GM12864 (cell line): ENCODE results near the gene CDH4.

Source experiments
- DNase-seq: peaks from one replicate; pipeline ENCODE4 v3.0.0-alpha.2; 2011; ENCODE audit warnings: low read depth
- H3K4me3 ChIP-seq: 2 replicates; pipeline ENCODE4 v1.5.1; 2011; ENCODE audit warnings: mild to moderate bottlenecking, low read depth, low read length, control low read depth
- CTCF ChIP-seq: IDR thresholded peaks from 2 replicates; pipeline ENCODE4 v1.5.1; 2011; ENCODE audit warnings: low read depth, mild to moderate bottlenecking, moderate library complexity, low read length, control low read depth, inconsistent platforms; ENCODE audit errors: missing control alignments

CDH4 gene

DNA sequence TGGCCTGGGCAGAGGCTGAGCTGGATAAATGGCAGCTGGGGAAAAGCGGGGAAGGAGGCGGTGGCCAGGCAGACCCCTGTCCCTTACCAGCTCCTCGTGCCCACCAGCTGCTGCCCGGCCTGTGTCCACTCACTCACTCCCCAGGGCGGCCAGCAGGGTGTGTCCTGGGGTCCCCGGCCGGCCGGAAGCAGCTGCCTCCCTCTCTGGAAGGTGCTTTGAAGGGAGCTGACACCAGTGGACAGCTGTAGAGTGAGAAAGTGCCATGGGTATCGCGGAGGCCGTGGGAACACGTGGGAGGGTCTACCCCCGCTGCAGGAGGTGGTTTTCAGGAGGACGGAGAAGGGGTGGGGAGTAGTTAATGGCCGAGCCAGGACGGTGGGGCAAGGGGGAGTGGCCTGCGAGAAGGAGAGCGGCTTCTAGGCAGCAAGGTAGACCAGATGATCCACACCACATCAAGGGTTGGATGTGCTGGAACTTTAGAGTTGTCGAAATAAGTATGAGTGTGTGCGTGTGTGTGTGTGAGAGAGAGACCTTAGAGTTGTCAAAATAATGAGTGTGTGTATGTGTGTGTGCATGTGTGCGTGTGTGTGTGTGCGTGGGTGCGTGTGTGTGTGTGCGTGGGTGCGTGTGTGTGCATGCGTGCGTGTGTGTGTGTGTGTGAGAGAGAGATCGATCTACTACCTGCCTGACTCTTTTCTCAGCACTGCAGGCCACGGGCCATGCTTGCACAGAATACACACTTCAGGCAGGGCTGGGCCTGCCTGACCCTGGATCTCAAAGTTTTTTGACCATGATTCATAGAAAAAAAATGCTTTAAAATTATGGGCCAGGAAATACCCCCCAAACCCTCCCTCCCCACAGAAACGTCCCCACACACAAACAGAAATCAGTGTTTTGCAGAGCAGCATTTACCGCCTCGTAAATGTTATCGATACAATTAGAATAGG lies 43.9 kb downstream of the CDH4 start:
- DNase-seq = no peak

DNA sequence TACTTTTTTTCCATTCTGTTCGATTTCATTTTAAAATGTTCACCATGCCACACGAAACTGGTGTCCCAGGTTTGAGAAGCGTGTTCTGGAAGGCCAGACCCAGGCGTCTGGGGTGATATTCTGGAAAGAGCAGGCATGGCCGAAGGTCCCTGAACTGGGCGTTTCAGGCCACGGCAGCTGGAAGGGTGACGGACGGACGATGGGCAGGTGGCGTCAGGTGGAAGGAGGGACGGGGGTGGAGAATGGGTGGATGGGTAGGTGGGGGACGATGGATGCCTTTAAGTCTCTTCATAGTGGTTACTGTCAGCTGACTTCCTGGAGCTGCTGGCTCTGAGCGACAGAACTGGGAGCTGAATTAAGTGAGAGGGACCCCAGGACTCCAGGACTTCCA lies 44.6 kb downstream of the CDH4 start:
- H3K4me3 ChIP-seq = no peak overlapping the region
- no peak for DNase-seq
- no peak for TF ChIP-seq CTCF

More for the DNA sequence above, 43.9 kb downstream of the CDH4 start:
- TF ChIP-seq CTCF = no peak
- no peak overlapping the region for H3K4me3 ChIP-seq

DNA sequence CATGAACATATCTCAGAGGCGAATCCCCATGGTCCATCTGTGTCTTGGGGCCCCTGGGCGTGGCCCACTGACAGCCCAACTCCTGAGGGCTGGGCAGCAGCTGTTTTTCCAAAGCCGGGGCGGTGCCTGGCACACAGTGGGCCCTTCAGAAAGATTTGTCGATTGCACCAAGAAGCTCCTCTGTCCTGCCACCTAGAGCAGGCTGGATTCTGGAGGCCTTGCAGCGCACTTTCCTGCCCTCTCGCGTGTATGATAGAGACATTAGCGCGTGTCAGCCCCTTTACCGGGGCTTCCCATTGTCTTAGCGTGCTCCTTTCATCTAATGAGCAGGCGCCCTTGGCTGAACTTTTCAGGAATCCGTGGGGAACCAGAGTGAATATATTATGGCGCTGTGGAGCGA lies 45.4 kb downstream of the CDH4 start:
- TF ChIP-seq CTCF = no peak
- no peak for DNase-seq
- H3K4me3 ChIP-seq = no peak overlapping the region

- no peak for DNase-seq
- TF ChIP-seq CTCF = no peak
- H3K4me3 ChIP-seq = no peak overlapping the region
These were observed 45.9 kb downstream of the CDH4 start for GRCh38 chr20:61297986-61298385.

DNA sequence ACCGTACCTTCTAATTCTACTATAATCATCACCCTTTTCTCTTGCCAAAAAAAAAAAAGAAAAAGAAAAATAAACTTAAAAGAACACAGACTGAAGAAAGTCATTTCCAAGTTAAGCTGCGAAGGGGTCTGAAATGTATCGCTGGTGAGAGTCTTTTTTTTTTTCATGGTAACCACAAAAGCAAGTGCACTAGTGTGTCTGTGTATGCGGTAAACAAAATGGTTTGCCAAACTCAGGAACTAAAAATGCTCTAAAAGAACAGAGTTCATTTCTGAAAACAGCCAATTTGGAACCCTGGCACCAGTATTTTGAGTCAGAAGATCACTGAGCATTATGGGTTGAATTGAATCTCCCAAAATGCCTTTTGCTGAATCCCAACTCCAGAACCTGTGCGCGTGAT lies 46.6 kb downstream of the CDH4 start:
- no peak for DNase-seq
- no peak overlapping the region for H3K4me3 ChIP-seq
- TF ChIP-seq CTCF = no peak

GRCh38 chr20:61299104-61299503 lies 47.0 kb downstream of the CDH4 start:
- no peak for TF ChIP-seq CTCF
- no peak overlapping the region for H3K4me3 ChIP-seq
- no peak for DNase-seq

DNA sequence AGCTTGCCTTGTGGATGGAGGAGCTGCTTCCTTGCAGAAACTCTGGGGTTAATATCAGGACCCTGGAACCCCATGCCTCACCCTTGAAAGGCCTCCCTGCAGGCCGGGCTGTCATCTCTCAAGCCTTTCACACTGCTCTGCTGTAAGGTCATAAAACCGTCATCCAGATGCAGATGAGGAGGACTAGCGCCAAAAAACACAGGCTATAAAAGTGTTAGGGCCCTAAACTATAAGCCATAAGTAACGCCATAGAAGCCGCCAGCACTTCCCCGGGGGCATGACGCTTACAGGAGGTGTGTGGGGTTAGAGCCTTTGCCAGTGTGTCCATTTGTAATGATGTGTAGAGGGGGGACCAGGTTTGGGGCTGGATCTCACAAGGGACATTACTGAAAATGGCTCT lies 47.6 kb downstream of the CDH4 start:
- no peak for DNase-seq
- no peak overlapping the region for H3K4me3 ChIP-seq
- no peak for TF ChIP-seq CTCF
